ENCODE data around the gene GPR87. TPM values are rescaled to one million over a fixed set of nuclear protein-coding genes. Genes with fewer than 3 reads are reported as not detected.

GPR87 gene
- polyA plus RNA-seq, 1 donor (not counting 4 experiments of a cell fraction or from before 2014, with no cell fraction given): 109 TPM

DNA sequence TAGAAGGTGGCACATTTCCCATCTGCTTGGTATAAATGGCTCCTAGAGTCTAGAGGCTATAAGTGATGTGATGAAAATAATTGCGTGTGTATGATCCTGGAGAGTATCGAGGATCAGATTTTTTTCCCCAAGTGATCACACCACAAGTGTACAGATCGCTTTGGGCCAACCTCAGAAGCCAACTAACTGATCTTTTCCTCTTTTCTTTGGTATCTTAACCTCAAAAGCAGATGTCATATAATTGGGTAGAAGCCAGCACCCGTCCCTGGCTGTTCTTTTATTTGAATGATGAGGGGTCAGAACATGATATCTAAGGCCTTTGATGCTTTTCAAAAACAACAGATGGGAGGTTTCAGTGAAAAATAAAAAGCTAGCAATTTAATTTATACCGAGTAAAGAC, 41.5 kb downstream of the GPR87 start:
- H4K20me1 ChIP-seq (ENCODE audit: control insufficient read depth, extremely low read depth, insufficient read depth, low read length): no peaks in the 10 kb centered on the region
- TF ChIP-seq, protein P1, sequence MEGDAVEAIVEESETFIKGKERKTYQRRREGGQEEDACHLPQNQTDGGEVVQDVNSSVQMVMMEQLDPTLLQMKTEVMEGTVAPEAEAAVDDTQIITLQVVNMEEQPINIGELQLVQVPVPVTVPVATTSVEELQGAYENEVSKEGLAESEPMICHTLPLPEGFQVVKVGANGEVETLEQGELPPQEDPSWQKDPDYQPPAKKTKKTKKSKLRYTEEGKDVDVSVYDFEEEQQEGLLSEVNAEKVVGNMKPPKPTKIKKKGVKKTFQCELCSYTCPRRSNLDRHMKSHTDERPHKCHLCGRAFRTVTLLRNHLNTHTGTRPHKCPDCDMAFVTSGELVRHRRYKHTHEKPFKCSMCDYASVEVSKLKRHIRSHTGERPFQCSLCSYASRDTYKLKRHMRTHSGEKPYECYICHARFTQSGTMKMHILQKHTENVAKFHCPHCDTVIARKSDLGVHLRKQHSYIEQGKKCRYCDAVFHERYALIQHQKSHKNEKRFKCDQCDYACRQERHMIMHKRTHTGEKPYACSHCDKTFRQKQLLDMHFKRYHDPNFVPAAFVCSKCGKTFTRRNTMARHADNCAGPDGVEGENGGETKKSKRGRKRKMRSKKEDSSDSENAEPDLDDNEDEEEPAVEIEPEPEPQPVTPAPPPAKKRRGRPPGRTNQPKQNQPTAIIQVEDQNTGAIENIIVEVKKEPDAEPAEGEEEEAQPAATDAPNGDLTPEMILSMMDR (optimal IDR thresholded peaks at IDR 0.05 in 1 of 3, IDR thresholded peaks at IDR 0.05 in 1 of 3, conservative IDR thresholded peaks at IDR 0.05 in 1 of 3; ENCODE audit: extremely low read depth in 1 of 3, insufficient read depth in 2 of 3, low read length in 3 of 3): no peak
- no peak for TF ChIP-seq EZH2 (IDR thresholded peaks at IDR 0.05; ENCODE audit: low read length)
- H3K79me2 ChIP-seq (ENCODE audit: control insufficient read depth, insufficient read depth, low read length): no peaks in the 10 kb centered on the region
- no peak overlapping the region for H3K4me3 ChIP-seq (ENCODE audit: control insufficient read depth in 2 of 3, extremely low read depth in 1 of 3, insufficient read depth in 2 of 3, low read depth in 1 of 3, low read length in 3 of 3)
- H3K9me1 ChIP-seq (ENCODE audit: control insufficient read depth, extremely low read depth, insufficient read depth, low read length): no peaks in the 10 kb centered on the region
- H3K36me3 ChIP-seq (ENCODE audit: control insufficient read depth in 2 of 2, extremely low read depth in 1 of 2, insufficient read depth in 2 of 2, low read length in 2 of 2): no peaks in the 10 kb centered on the region
- no peaks in the 10 kb centered on the region for H3K9me3 ChIP-seq (ENCODE audit: control insufficient read depth, low read depth, low read length)
- dilution Hi-C loops (cut with MboI; ENCODE audit: extremely low pct_ligation_motif_present, low sequenced_read_pairs): no loop called here
- no peak overlapping the region for H2AFZ ChIP-seq (ENCODE audit: control insufficient read depth, low read length)
- H3K4me1 ChIP-seq (ENCODE audit: control insufficient read depth, extremely low read depth, insufficient read depth, low read length): no peaks in the 10 kb centered on the region
- DNase-seq (ENCODE audit: low read depth, low spot score): no peak
- H3K27me3 ChIP-seq (ENCODE audit: control insufficient read depth, extremely low read depth, insufficient read depth, low read length): no peaks in the 10 kb centered on the region
- H3K9ac ChIP-seq (ENCODE audit: control insufficient read depth, extremely low read depth, insufficient read depth, low read length): no peak overlapping the region
- no peak overlapping the region for H3K27ac ChIP-seq (ENCODE audit: control insufficient read depth, insufficient read depth, low read length)
- H3K4me2 ChIP-seq (ENCODE audit: control insufficient read depth, extremely low read depth, insufficient read depth, low read depth, low read length): no peak overlapping the region
- FAIRE-seq: no peak

DNA sequence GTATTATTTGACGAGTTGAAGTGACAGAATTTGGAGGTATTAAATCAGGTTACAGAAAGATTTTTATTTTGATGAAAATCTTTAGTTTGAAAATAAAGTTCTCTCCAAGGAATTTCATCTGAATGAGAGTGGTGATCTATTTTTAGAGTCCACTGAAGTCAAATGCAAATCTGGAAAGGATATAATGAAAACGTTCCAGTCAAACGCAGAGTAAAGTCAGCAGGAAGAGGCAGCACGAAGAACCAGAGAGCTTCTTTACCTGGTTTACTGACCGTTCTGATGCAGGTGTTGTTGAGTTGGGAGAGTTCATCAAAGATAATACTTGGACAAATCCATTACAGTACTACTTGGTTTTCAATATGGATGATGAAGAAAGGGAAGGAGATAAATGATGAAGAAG, 47.0 kb downstream of the GPR87 start:
- Histone ChIP-seq H3K27me3 (ENCODE audit: control insufficient read depth, extremely low read depth, insufficient read depth, low read length) (no peaks in the 10 kb centered on the region), H3K36me3 (ENCODE audit: control insufficient read depth in 2 of 2, extremely low read depth in 1 of 2, insufficient read depth in 2 of 2, low read length in 2 of 2) (no peaks in the 10 kb centered on the region), H3K4me3 (ENCODE audit: control insufficient read depth in 2 of 3, extremely low read depth in 1 of 3, insufficient read depth in 2 of 3, low read depth in 1 of 3, low read length in 3 of 3) (no peak overlapping the region), H3K27ac (ENCODE audit: control insufficient read depth, insufficient read depth, low read length) (no peak overlapping the region), H3K9ac (ENCODE audit: control insufficient read depth, extremely low read depth, insufficient read depth, low read length) (no peak overlapping the region), H3K4me2 (ENCODE audit: control insufficient read depth, extremely low read depth, insufficient read depth, low read depth, low read length) (no peak overlapping the region), H3K9me3 (ENCODE audit: control insufficient read depth, low read depth, low read length) (no peaks in the 10 kb centered on the region), H3K4me1 (ENCODE audit: control insufficient read depth, extremely low read depth, insufficient read depth, low read length) (no peaks in the 10 kb centered on the region), H3K79me2 (ENCODE audit: control insufficient read depth, insufficient read depth, low read length) (no peaks in the 10 kb centered on the region), H2AFZ (ENCODE audit: control insufficient read depth, low read length) (no peak overlapping the region), H4K20me1 (ENCODE audit: control insufficient read depth, extremely low read depth, insufficient read depth, low read length) (no peaks in the 10 kb centered on the region), H3K9me1 (ENCODE audit: control insufficient read depth, extremely low read depth, insufficient read depth, low read length) (no peaks in the 10 kb centered on the region)
- DNase-seq (ENCODE audit: low read depth, low spot score): no peak
- no peak for TF ChIP-seq EZH2 (IDR thresholded peaks at IDR 0.05; ENCODE audit: low read length)
- TF ChIP-seq, protein P1 (optimal IDR thresholded peaks at IDR 0.05 in 1 of 3, IDR thresholded peaks at IDR 0.05 in 1 of 3, conservative IDR thresholded peaks at IDR 0.05 in 1 of 3; ENCODE audit: extremely low read depth in 1 of 3, insufficient read depth in 2 of 3, low read length in 3 of 3): no peak
- FAIRE-seq: no peak
- dilution Hi-C loops (cut with MboI; ENCODE audit: extremely low pct_ligation_motif_present, low sequenced_read_pairs): no loop called here

Measured in keratinocyte (primary cell).